Measurements from ENCODE around the gene TBC1D23.

GRCh38 chr3:100295089-100295488 is 34.3 kb downstream of the TBC1D23 start:
- TF ChIP-seq CTCF (tag by site-specific recombination; IDR thresholded peaks at IDR 0.05) (no peak), ZNF24 (tag by site-specific recombination; IDR thresholded peaks at IDR 0.05) (no peak), MZF1 (tag by site-specific recombination; IDR thresholded peaks at IDR 0.05; ENCODE audit: borderline replicate concordance) (no peak), GFI1B (tag by site-specific recombination; IDR thresholded peaks at IDR 0.05) (no peak), ZNF555 (tag by site-specific recombination; conservative IDR thresholded peaks at IDR 0.05) (no peak)
